IMR-90 (cell line): ENCODE results near the gene LMAN2. TPM values are rescaled to one million over a fixed set of nuclear protein-coding genes. Genes with fewer than 3 reads are reported as not detected.

ENCODE experiments used
- ATAC-seq: fragments of 200-7000 bp; cut with Tn5 transposase; 2 replicates; pipeline ENCODE4 v1.9.1; 2020; ENCODE audit warnings: low read depth, mild to moderate bottlenecking, moderate library complexity
- BruUV-seq: library from RNA; stranded (reverse); fragments of 400-500 nt; replicated peaks from 2 replicates; lab custom pipeline; 2021; lab: Mats Ljungman, UMichigan
- CTCF ChIA-PET: fragments of 300-600 bp; formaldehyde crosslinking; extraction: SDS; loops from one replicate; lab custom pipeline; 2021; ENCODE audit warnings: antibody characterized with exemption; lab: Yijun Ruan, JAX
- POLR2A ChIA-PET: fragments of 300-600 bp; sonication (Branson Sonifier 250); formaldehyde crosslinking; loops from one replicate; lab custom pipeline; 2022; ENCODE audit warnings: antibody characterized with exemption; ENCODE audit not compliant: unreplicated experiment; lab: Charles Lee
- DNase-seq: peaks from one replicate; pipeline ENCODE4 v3.0.0; 2013
- H2AFZ ChIP-seq: replicated peaks from 2 replicates; pipeline ENCODE3; 2013; ENCODE audit warnings: low read length, mild to moderate bottlenecking; ENCODE audit not compliant: poor library complexity
- H2AK5ac ChIP-seq: 2 replicates; pipeline ENCODE4 v1.6.1; 2013; ENCODE audit warnings: low read depth, low read length, inconsistent platforms
- H2AK9ac ChIP-seq: replicated peaks from 2 replicates; pipeline ENCODE3; 2013; ENCODE audit warnings: mild to moderate bottlenecking, low read depth, low read length, moderate library complexity; ENCODE audit not compliant: poor library complexity
- H2BK120ac ChIP-seq: 2 replicates; pipeline ENCODE4 v1.6.1; 2013; ENCODE audit warnings: low read depth, low read length, inconsistent platforms
- H2BK15ac ChIP-seq: 3 replicates; pipeline ENCODE4 v1.6.1; 2013; ENCODE audit warnings: low read depth, low read length, inconsistent platforms
- H2BK20ac ChIP-seq: 2 replicates; pipeline ENCODE4 v1.6.1; 2013; ENCODE audit warnings: low read depth, mild to moderate bottlenecking, inconsistent platforms, low read length, moderate library complexity
- H2BK5ac ChIP-seq: 2 replicates; pipeline ENCODE4 v1.6.1; 2013; ENCODE audit warnings: mild to moderate bottlenecking, low read depth, low read length, inconsistent platforms; ENCODE audit not compliant: poor library complexity, severe bottlenecking
- H3K14ac ChIP-seq: replicated peaks from 2 replicates; pipeline ENCODE4 v1.6.1; 2013; ENCODE audit warnings: low read depth, low read length, inconsistent platforms
- H3K18ac ChIP-seq: 2 replicates; pipeline ENCODE4 v1.6.1; 2013; ENCODE audit warnings: low read depth, low read length, control low read depth
- H3K23ac ChIP-seq: 2 replicates; pipeline ENCODE4 v1.6.1; 2013; ENCODE audit warnings: low read depth, low read length, inconsistent platforms
- H3K27ac ChIP-seq: 2 replicates; pipeline ENCODE4 v1.5.1; 2013; ENCODE audit warnings: mild to moderate bottlenecking, control low read depth, low read length; ENCODE audit not compliant: insufficient read depth
- H3K27me3 ChIP-seq: 2 replicates; pipeline ENCODE4 v1.6.1; 2013; ENCODE audit warnings: low read length; ENCODE audit not compliant: control insufficient read depth, insufficient read depth
- H3K36me3 ChIP-seq: 2 replicates; pipeline ENCODE4 v1.6.1; 2013; ENCODE audit warnings: low read length, mixed read lengths; ENCODE audit not compliant: control insufficient read depth, insufficient read depth
- H3K4ac ChIP-seq: 2 replicates; pipeline ENCODE4 v1.6.1; 2013; ENCODE audit warnings: low read depth, low read length, inconsistent platforms
- H3K4me1 ChIP-seq: 2 replicates; pipeline ENCODE4 v1.6.1; 2013; ENCODE audit warnings: low read length, mixed read lengths; ENCODE audit not compliant: control insufficient read depth, insufficient read depth
- H3K4me2 ChIP-seq: 2 replicates; pipeline ENCODE4 v1.6.1; 2013; ENCODE audit warnings: low read depth, mild to moderate bottlenecking, control low read depth, low read length, moderate library complexity
- H3K4me3 ChIP-seq: 2 replicates; pipeline ENCODE4 v1.5.1; 2013; ENCODE audit warnings: low read depth, mild to moderate bottlenecking, control low read depth, low read length, moderate library complexity; ENCODE audit not compliant: insufficient read depth
- H3K56ac ChIP-seq: 2 replicates; pipeline ENCODE4 v1.6.1; 2013; ENCODE audit warnings: low read length, inconsistent platforms; ENCODE audit not compliant: insufficient read depth; ENCODE audit errors: extremely low read depth
- H3K79me1 ChIP-seq, 2 experiments: 2 replicates each; pipeline ENCODE4 v1.6.1; 2013; ENCODE audit warnings: low read length in 2 of 2, inconsistent platforms in 1 of 2, low read depth in 1 of 2
- H3K9ac ChIP-seq: 2 replicates; pipeline ENCODE4 v1.6.1; 2013; ENCODE audit warnings: low read depth, low read length, control low read depth
- H3K9me1 ChIP-seq: 2 replicates; pipeline ENCODE4 v1.6.1; 2013; ENCODE audit warnings: low read length, inconsistent platforms; ENCODE audit not compliant: insufficient read depth
- H3K9me3 ChIP-seq: 2 replicates; pipeline ENCODE4 v1.6.1; 2013; ENCODE audit warnings: low read length; ENCODE audit not compliant: control insufficient read depth, insufficient read depth
- H4K20me1 ChIP-seq: 2 replicates; pipeline ENCODE4 v1.6.1; 2013; ENCODE audit warnings: low read length, inconsistent platforms; ENCODE audit not compliant: insufficient read depth
- H4K5ac ChIP-seq: 2 replicates; pipeline ENCODE4 v1.6.1; 2013; ENCODE audit warnings: mild to moderate bottlenecking, low read depth, low read length, control low read depth
- H4K8ac ChIP-seq, 2 experiments: 2 replicates each; pipeline ENCODE4 v1.6.1; 2013; ENCODE audit warnings: low read depth in 2 of 2, low read length in 2 of 2, control low read depth in 1 of 2, inconsistent platforms in 1 of 2
- H4K91ac ChIP-seq: 2 replicates; pipeline ENCODE4 v1.6.1; 2013; ENCODE audit warnings: low read depth, low read length, inconsistent platforms; ENCODE audit not compliant: insufficient read depth
- CEBPB ChIP-seq: IDR thresholded peaks from 2 replicates; pipeline ENCODE4 v1.6.1; 2012; ENCODE audit warnings: low read depth, low read length, improper control_type of control experiment
- MAZ ChIP-seq: IDR thresholded peaks from 2 replicates; pipeline ENCODE4 v1.6.1; 2012; ENCODE audit warnings: low read depth, mild to moderate bottlenecking, low read length, improper control_type of control experiment, moderate library complexity, borderline replicate concordance
- MXI1 ChIP-seq: IDR thresholded peaks from 2 replicates; pipeline ENCODE4 v1.6.1; 2012; ENCODE audit warnings: low read depth, mild to moderate bottlenecking, low read length, moderate library complexity, borderline replicate concordance
- POLR2A ChIP-seq: IDR thresholded peaks from 2 replicates; pipeline ENCODE4 v1.6.1; 2012; ENCODE audit warnings: mild to moderate bottlenecking, low read depth, low read length
- RAD21 ChIP-seq: IDR thresholded peaks from 2 replicates; pipeline ENCODE4 v1.6.1; 2012; ENCODE audit warnings: low read length, improper control_type of control experiment
- RCOR1 ChIP-seq: IDR thresholded peaks from 2 replicates; pipeline ENCODE4 v1.6.1; 2012; ENCODE audit warnings: mild to moderate bottlenecking, low read length, improper control_type of control experiment; ENCODE audit not compliant: insufficient replicate concordance
- WGBS, 2 experiments: methylation state at CpG; one replicate each; pipeline versions ENCODE4 v1.1.5 to v1.1.7; 2013; ENCODE audit warnings: missing lambda C conversion rate in 2 of 2; ENCODE audit not compliant: insufficient read length in 1 of 2; ENCODE audit errors: extremely low coverage in 2 of 2; 5-methylcytosine and 5-hydroxymethylcytosine counted together
- dilution Hi-C: fragments of 300-500 bp; cut with HindIII; formaldehyde crosslinking; loops from one replicate; pipeline ENCODE4 v1.14.3; 2018; ENCODE audit warnings: low sequenced_read_pairs; ENCODE audit not compliant: unreplicated experiment
- in situ Hi-C: fragments of 300-500 bp; cut with MboI; formaldehyde crosslinking; loops from 3 replicates; pipeline ENCODE4 v1.14.3; 2019; ENCODE audit warnings: low sequenced_read_pairs, inconsistent platforms, mixed read lengths
- intact Hi-C: fragments of 100-400 bp; cut with micrococcal nuclease; formaldehyde crosslinking; loops from 2 replicates; pipeline ENCODE4 v1.10.0; 2022
- polyA plus RNA-seq, 3 experiments: library from polyadenylated mRNA; depleted of rRNA; stranded (reverse); fragments of >200 nt; gene quantifications; 2 replicates each; pipeline ENCODE4 v1.2.3, GENCODE V29; 2012; ENCODE audit warnings: low replicate concordance in 1 of 3
- total RNA-seq: library from RNA; depleted of rRNA; stranded (reverse); fragments of >200 nt; gene quantifications from 2 replicates; pipeline ENCODE4 v1.2.3, GENCODE V29; 2012

Gene LMAN2
- total and polyA plus RNA-seq, 2 of the 4 experiments (the other 2 are of a cell fraction), result 253 to 303 TPM

DNA sequence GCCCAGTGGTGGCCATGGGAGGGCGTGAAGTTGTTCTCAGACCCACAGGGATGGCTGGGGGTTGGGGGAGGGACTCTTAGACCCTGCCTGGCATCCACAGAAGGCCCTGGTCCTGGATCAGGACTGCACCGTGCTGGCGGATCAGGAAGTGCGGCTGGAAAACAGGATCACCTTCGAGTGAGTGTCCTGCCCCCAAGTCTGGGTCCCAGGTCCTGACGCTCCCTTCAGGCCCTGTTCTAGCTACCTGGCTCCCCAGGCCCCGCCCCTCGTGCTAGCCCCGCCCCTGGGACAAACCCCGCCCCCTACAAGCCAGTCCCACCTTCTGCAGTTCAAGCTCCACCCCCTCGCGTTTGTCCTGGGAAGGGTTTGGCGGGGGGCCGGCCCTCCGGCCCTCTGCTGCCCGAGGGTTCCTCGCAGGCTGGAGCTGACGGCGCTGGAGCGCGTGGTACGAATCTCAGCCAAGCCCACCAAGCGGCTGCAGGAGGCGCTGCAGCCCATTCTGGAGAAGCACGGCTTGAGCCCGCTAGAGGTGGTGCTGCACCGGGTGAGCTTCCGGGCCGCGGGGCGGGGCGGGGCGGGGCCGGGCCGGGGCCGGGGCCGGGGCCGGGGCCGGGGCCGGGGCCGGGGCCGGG is 19.1 kb upstream of the LMAN2 start (continued):
- TF ChIP-seq RAD21 (peak; percentile 65), CEBPB (no peak)

DNA sequence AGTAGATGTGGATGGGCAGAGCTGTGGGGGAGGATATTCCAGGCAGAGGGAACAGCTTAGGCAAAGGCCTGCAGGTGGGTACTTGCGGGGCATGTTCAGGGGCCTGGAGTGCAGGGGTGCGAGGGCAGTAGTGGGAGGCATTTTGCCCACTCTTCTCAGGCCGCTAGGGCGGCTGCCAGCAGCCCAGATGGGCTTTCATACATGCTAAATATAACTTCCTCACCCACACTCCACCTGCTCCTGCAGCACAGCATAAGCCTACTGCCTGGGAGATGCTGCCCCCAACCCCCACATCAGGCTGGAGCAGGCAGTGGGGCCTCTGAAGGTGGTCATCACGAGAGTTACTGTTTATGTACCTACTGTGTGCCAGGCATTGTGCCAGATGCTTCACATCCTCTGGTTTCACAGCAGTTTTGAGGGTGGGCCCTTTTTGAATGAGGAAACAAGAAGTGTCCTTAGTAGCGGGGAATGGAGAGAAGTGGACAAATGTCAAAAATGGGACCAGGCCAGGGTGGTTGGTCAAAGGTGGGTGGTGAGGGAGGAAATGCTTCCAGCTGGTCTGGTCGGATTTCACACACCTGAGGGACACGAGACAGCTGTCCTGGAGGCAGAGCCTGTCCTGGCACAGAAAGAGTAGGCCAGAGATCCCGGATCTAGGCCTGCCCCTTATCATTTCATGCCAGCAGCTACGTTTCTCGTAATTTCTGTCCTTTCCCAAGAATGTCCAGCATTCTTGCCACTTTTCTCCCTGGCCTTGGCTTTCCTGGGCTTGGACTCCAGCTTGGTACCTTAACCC is 18.4 kb upstream of the LMAN2 start:
- no peaks in the 10 kb centered on the region; the same call in none of the 2 replicates for H4K20me1 ChIP-seq
- H3K9me3 ChIP-seq, result no peaks in the 10 kb centered on the region
- peaks cover 6% of the 10 kb centered on the region; the same call in 1 of the 2 replicates for H3K27me3 ChIP-seq
- DNase-seq (no peak), ATAC-seq (no peak)
- no peak overlapping the region for H4K5ac ChIP-seq
- H2BK5ac ChIP-seq, result no peak overlapping the region
- no peak overlapping the region for H4K91ac ChIP-seq
- in situ Hi-C loops (no loop called here), dilution Hi-C loops (no loop called here), intact Hi-C loops (loop anchor here (1.0 kb wide), 1 partner anchor 131 kb away; no protein-coding TSS in a partner anchor)
- ChIA-PET POLR2A (no interaction called here), CTCF (interaction anchor here (0.6 to 1.5 kb wide), 8 partner anchors 12 to 95 kb away, joined by 3 to 8 read pairs (median 3); partner anchors contain the start of genes RGS14 and SLC34A1)
- no peak overlapping the region for H3K4ac ChIP-seq
- no peak overlapping the region for H4K8ac ChIP-seq
- no peak overlapping the region for H3K23ac ChIP-seq
- H3K4me1 ChIP-seq, result peaks cover 11% of the 10 kb centered on the region; the same call in 1 of the 2 replicates
- no peak overlapping the region for H3K9ac ChIP-seq
- no peak overlapping the region for H3K18ac ChIP-seq
- no peak overlapping the region for H3K4me2 ChIP-seq
- no peaks in the 10 kb centered on the region for H3K79me1 ChIP-seq
- H3K4me3 ChIP-seq, result no peak overlapping the region
- WGBS, 2 experiments, result 70% methylated on average over 8 of the region's 11 CpGs; no CpG with 5 or more reads in 1 of the 2 experiments
- no peak overlapping the region for H2BK20ac ChIP-seq
- no peaks in the 10 kb centered on the region for H3K9me1 ChIP-seq
- H2AFZ ChIP-seq, result no peak overlapping the region
- H3K27ac ChIP-seq, result no peak overlapping the region
- TF ChIP-seq MXI1 (no peak), RCOR1 (no peak), RAD21 (no peak), POLR2A (no peak), MAZ (no peak)
- no peaks in the 10 kb centered on the region for H3K36me3 ChIP-seq
- no peak overlapping the region for H2AK5ac ChIP-seq
- no peak overlapping the region for H2AK9ac ChIP-seq
- no peak overlapping the region for H2BK15ac ChIP-seq
- no peak overlapping the region for H3K56ac ChIP-seq
- no TSS peak for BruUV-seq
- H3K14ac ChIP-seq, result no peak overlapping the region
- H2BK120ac ChIP-seq, result no peak overlapping the region
